K562 (cell line): ENCODE data around the gene PDE6C. TPM values are rescaled to one million over a fixed set of nuclear protein-coding genes. Genes with fewer than 3 reads are reported as not detected.

Experiments
- ATAC-seq: fragments of 200-7000 bp; cut with Tn5 transposase; 3 replicates; pipeline ENCODE4 v1.9.1; 2020; ENCODE audit warnings: moderate library complexity
- BruUV-seq: library from RNA; stranded (reverse); fragments of 400-500 nt; replicated peaks from 2 replicates; lab custom pipeline; 2021; lab: Mats Ljungman, UMichigan
- CTCF ChIA-PET: fragments of 300-600 bp; formaldehyde crosslinking; extraction: SDS; loops from one replicate; lab custom pipeline; 2021; ENCODE audit warnings: low intra/inter-chr PET ratio; lab: Yijun Ruan, JAX
- POLR2A ChIA-PET: fragments of 300-600, 350-650 bp; sonication (Branson Sonifier 250); formaldehyde crosslinking; extraction: SDS; loops from one replicate; lab custom pipeline; 2021; ENCODE audit warnings: antibody characterized with exemption, inconsistent platforms; lab: Yijun Ruan, JAX
- DNase-seq, 4 experiments: peaks; one replicate each; pipeline versions ENCODE4 v3.0.0 to v3.0.0-alpha.2; 2011 to 2018; ENCODE audit warnings: low spot score in 3 of 4, mixed read lengths in 3 of 4; ENCODE audit errors: extremely low read depth in 1 of 4
- FAIRE-seq: peaks from 2 replicates; lab custom pipeline; 2011; peaks lifted over from hg19 to GRCh38; lab: Jason Lieb, UNC
- H2AFZ ChIP-seq: 2 replicates; pipeline ENCODE4 v1.6.0; 2011; ENCODE audit warnings: low read depth, low read length, control low read depth, inconsistent platforms
- H3K27ac ChIP-seq: fragments of 200-600 bp; 3 replicates; pipeline ENCODE4 v1.8.0; 2011; ENCODE audit warnings: low read depth, mild to moderate bottlenecking, control low read depth, inconsistent platforms, low read length, moderate library complexity, mixed read lengths; ENCODE audit errors: extremely low read depth
- H3K27me3 ChIP-seq, 2 experiments: fragments of 300-600 bp in 1 of 2; 2 replicates in 1 of 2; 3 replicates in 1 of 2; pipeline versions ENCODE4 v1.6.0 to v1.8.0; 2011; ENCODE audit warnings: inconsistent platforms in 2 of 2, low read length in 2 of 2, mild to moderate bottlenecking in 1 of 2, mixed read lengths in 1 of 2, moderate library complexity in 1 of 2; ENCODE audit not compliant: control insufficient read depth in 2 of 2, insufficient read depth in 2 of 2
- H3K36me3 ChIP-seq: fragments of 300-600 bp; 3 replicates; pipeline ENCODE4 v1.8.0; 2011; ENCODE audit warnings: mild to moderate bottlenecking, low read length, inconsistent platforms; ENCODE audit not compliant: control insufficient read depth, insufficient read depth
- H3K4me1 ChIP-seq, 2 experiments: fragments of 200-600 bp in 1 of 2; replicated peaks in 1 of 2; 2 replicates in 1 of 2; 3 replicates in 1 of 2; pipeline versions ENCODE4 v1.5.1 to v1.8.0; 2011; ENCODE audit warnings: inconsistent platforms in 2 of 2, low read length in 2 of 2, mild to moderate bottlenecking in 1 of 2, mixed read lengths in 1 of 2, moderate library complexity in 1 of 2; ENCODE audit not compliant: control insufficient read depth in 2 of 2, insufficient read depth in 2 of 2
- H3K4me2 ChIP-seq: 2 replicates; pipeline ENCODE4 v1.6.1; 2011; ENCODE audit warnings: low read length, control low read depth, inconsistent platforms, mixed read lengths; ENCODE audit not compliant: insufficient read depth
- H3K4me3 ChIP-seq: fragments of 200-600 bp; sonication (generic), shearing (Covaris generic); 2 replicates; pipeline ENCODE4 v1.5.1; 2016; ENCODE audit warnings: control low read depth, inconsistent platforms
- H3K79me2 ChIP-seq: fragments of 200-600 bp; 3 replicates; pipeline ENCODE4 v1.8.0; 2011; ENCODE audit warnings: low read length, inconsistent platforms; ENCODE audit not compliant: control insufficient read depth, insufficient read depth
- H3K9ac ChIP-seq, 2 experiments: 2 replicates each; pipeline versions ENCODE4 v1.6.0 to v1.6.1; 2011; ENCODE audit warnings: low read depth in 2 of 2, low read length in 2 of 2, control low read depth in 1 of 2, inconsistent platforms in 1 of 2, mild to moderate bottlenecking in 1 of 2, mixed read lengths in 1 of 2; ENCODE audit not compliant: insufficient read depth in 1 of 2
- H3K9me1 ChIP-seq: one replicate; pipeline ENCODE4 v1.6.0; 2011; ENCODE audit warnings: inconsistent platforms, mild to moderate bottlenecking, low read length, moderate library complexity; ENCODE audit not compliant: control insufficient read depth, insufficient read depth
- H3K9me3 ChIP-seq: replicated peaks from 2 replicates; pipeline ENCODE4 v1.5.1; 2011; ENCODE audit warnings: low read depth, low read length, inconsistent platforms; ENCODE audit not compliant: control insufficient read depth, insufficient read depth
- H4K20me1 ChIP-seq: replicated peaks from 2 replicates; pipeline ENCODE4 v1.6.1; 2011; ENCODE audit warnings: low read length, inconsistent platforms, mixed read lengths; ENCODE audit not compliant: control insufficient read depth, insufficient read depth
- BMI1 ChIP-seq: fragments of 150-350 bp; IDR thresholded peaks from 2 replicates; pipeline ENCODE4 v1.6.1; 2014; ENCODE audit warnings: low read length
- BRD9 ChIP-seq: fragments of 450-650 bp; IDR thresholded peaks from 2 replicates; pipeline ENCODE4 v1.6.1; 2018; ENCODE audit warnings: low read depth; ENCODE audit not compliant: partially characterized antibody
- IRF2 ChIP-seq: sonication (generic); formaldehyde crosslinking; IDR thresholded peaks from 2 replicates; pipeline ENCODE4 v1.8.1; 2022; ENCODE audit warnings: mild to moderate bottlenecking, missing genetic modification reagents
- LCOR ChIP-seq: sonication (generic); formaldehyde crosslinking; IDR thresholded peaks from 2 replicates; pipeline ENCODE4 v1.8.0; 2022; ENCODE audit warnings: mild to moderate bottlenecking, missing genetic modification reagents
- MTA3 ChIP-seq: fragments of 450-650 bp; formaldehyde crosslinking; IDR thresholded peaks from 2 replicates; pipeline ENCODE4 v1.6.1; 2017; ENCODE audit warnings: mild to moderate bottlenecking, borderline replicate concordance
- MYNN ChIP-seq, 2 experiments: sonication (generic); formaldehyde crosslinking in 1 of 2; IDR thresholded peaks; 2 replicates each; pipeline versions ENCODE4 v1.5.0 to v1.6.1; 2016 to 2020; ENCODE audit warnings: antibody characterized with exemption in 1 of 2, missing genetic modification reagents in 1 of 2
- NCOA1 ChIP-seq: fragments of 450-650 bp; IDR thresholded peaks from 2 replicates; pipeline ENCODE4 v1.6.1; 2016; ENCODE audit warnings: low read depth
- NCOA4 ChIP-seq: fragments of 450-650 bp; IDR thresholded peaks from 2 replicates; pipeline ENCODE4 v1.6.1; 2018; ENCODE audit warnings: mild to moderate bottlenecking; ENCODE audit not compliant: partially characterized antibody
- NFATC3 ChIP-seq: fragments of 450-650 bp; IDR thresholded peaks from 2 replicates; pipeline ENCODE4 v1.6.1; 2017; ENCODE audit warnings: mild to moderate bottlenecking
- POLR3A ChIP-seq: IDR thresholded peaks from 2 replicates; pipeline ENCODE4 v1.6.1; 2011; ENCODE audit warnings: borderline replicate concordance, mild to moderate bottlenecking, moderate library complexity; ENCODE audit not compliant: insufficient read length, insufficient read depth; ENCODE audit errors: extremely low read depth
- PURB ChIP-seq: sonication (generic); formaldehyde crosslinking; IDR thresholded peaks from 2 replicates; pipeline ENCODE4 v1.9.0; 2021; ENCODE audit warnings: low read depth, mild to moderate bottlenecking, missing genetic modification reagents
- SAFB2 ChIP-seq: fragments of 200-400 bp; formaldehyde crosslinking; IDR thresholded peaks from 2 replicates; pipeline ENCODE4 v1.6.1; 2018; ENCODE audit warnings: borderline replicate concordance, low read length, low read depth, moderate library complexity; ENCODE audit not compliant: severe bottlenecking
- SRF ChIP-seq, 2 experiments: fragments of 250-450, 450-650 bp in 1 of 2; sonication (Bioruptor Pico) in 1 of 2; sonication (generic) in 1 of 2; formaldehyde crosslinking; IDR thresholded peaks; 2 replicates each; pipeline versions ENCODE4 v1.5.0 to v1.5.1; 2020 to 2022; ENCODE audit warnings: mild to moderate bottlenecking in 1 of 2, missing genetic modification reagents in 1 of 2
- ZNF239 ChIP-seq: fragments of 250-450 bp; sonication (Bioruptor Pico); IDR thresholded peaks from 2 replicates; pipeline ENCODE4 v1.4.0; 2020; ENCODE audit warnings: mild to moderate bottlenecking
- ZNF77 ChIP-seq: fragments of 250-450 bp; sonication (Bioruptor Pico); IDR thresholded peaks from 2 replicates; pipeline ENCODE4 v1.5.0; 2020
- WGBS: fragments of 100-300 bp; shearing (Covaris generic); methylation state at CpG from one replicate; pipeline ENCODE4 v1.1.6; 2016; ENCODE audit warnings: low coverage, mixed read lengths; ENCODE audit not compliant: insufficient coverage; ENCODE audit errors: missing lambda C conversion rate; 5-methylcytosine and 5-hydroxymethylcytosine counted together
- in situ Hi-C: fragments of 300-500 bp; cut with MboI; formaldehyde crosslinking; loops from 4 replicates; pipeline ENCODE4 v1.15.0; 2018; ENCODE audit warnings: inconsistent platforms, mixed read lengths
- intact Hi-C: fragments of 100-400 bp; cut with micrococcal nuclease; formaldehyde crosslinking; loops from 2 replicates; pipeline ENCODE4 v1.14.2; 2022
- polyA plus RNA-seq, 8 experiments: library from polyadenylated mRNA; depleted of rRNA in 4 of 8; stranded (reverse) in 5 of 8; unstranded in 3 of 8; fragments of >200 nt; fragmentation: Nextera tagmentation in 2 of 8; fragmentation: Illumina TruSeq in 1 of 8; extraction: Ambion mirVana in 2 of 8; extraction: Trizol in 1 of 8; gene quantifications; 2 replicates each; pipeline versions ENCODE4 v1.2.1 to v1.2.3, GENCODE V29; 2011 to 2014; ENCODE audit warnings: inconsistent platforms in 1 of 8, missing spikeins in 1 of 8
- total RNA-seq, 7 experiments: library from RNA; depleted of rRNA in 6 of 7; stranded (reverse); fragments of >200 nt in 6 of 7; fragmentation: Illumina TruSeq in 2 of 7; extraction: Trizol in 2 of 7; gene quantifications; 2 replicates each; pipeline versions ENCODE4 v1.2.1 to v1.2.3, GENCODE V29; 2011 to 2021; ENCODE audit warnings: low replicate concordance in 1 of 7
- TF ChIP-seq, protein P1 (sequence below): sonication (generic); formaldehyde crosslinking; IDR thresholded peaks from 2 replicates; pipeline ENCODE4 v1.8.0; 2022; ENCODE audit warnings: mild to moderate bottlenecking, missing genetic modification reagents
- TF ChIP-seq, protein P2 (sequence below), 3 experiments: fragments of 200-800 bp in 1 of 3; fragments of 250-450 bp in 1 of 3; fragments of 450-650 bp in 1 of 3; sonication (Bioruptor Pico) in 1 of 3; sonication (Bioruptor generic) in 1 of 3; formaldehyde crosslinking in 1 of 3; IDR thresholded peaks; 2 replicates each; pipeline versions ENCODE4 v1.6.1 to v1.8.0; 2016 to 2022; ENCODE audit warnings: mild to moderate bottlenecking in 2 of 3, missing genetic modification characterization in 2 of 3, missing compliant biosample characterization in 1 of 3, moderate library complexity in 1 of 3

Gene PDE6C
- total and polyA plus RNA-seq, 9 of the 15 experiments (the other 6 are each of a cell fraction or from before 2014, with no cell fraction given): not detected

DNA sequence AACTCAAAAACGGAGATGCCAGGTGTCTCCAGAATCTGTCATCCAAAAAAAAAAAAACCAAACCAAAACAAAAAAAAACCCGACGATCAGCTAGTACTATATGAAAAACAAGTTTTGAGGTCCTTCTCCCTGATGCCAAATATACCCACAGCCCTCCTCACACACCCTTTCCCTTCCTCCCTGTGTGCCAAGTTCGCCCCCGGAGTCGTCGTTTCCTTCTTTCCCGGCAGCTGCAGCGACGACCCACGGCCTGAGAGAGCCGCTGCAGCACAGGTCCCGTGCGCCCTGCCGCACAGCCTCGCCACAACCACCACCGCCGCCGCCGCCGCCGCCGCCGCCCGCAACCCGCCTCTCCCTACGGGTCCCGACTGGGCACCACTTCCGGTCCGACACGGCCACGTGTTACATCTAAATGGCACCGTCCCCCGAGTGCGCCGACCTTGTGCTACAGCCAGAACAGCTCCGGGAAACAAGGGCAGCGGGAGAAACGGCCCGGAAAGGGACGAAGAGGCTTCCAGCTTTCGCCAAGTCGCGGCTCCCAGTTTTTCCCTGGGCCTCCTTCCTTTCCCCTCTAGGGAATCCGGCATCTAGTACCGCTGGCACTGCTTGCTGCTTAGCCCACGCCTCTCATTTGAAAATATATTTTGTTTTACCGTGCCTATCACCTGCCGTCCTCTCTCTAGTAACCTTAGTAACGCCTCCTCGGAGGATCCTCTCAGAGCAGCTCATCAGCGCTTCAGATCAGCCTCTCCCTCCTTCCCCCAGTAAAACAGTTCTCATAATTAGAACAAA is 90.1 kb downstream of the PDE6C start, which contains the start of gene FRA10AC1:
Gene FRA10AC1 (minus strand): TSS at position 383 of the 792 bp plus-strand sequence. CDS start 2,486 bp downstream, outside the sequence.
- 0% methylated on average over 16 of the region's 52 CpGs for WGBS
- FAIRE-seq (peak; percentile 35), ATAC-seq (peak; percentile 99), DNase-seq (peak; percentile 80 to 88 (median 80))
- no peaks in the 10 kb centered on the region for H4K20me1 ChIP-seq
- peak within 1 kb of the TSS; percentile 74 to 92 for H3K9ac ChIP-seq
- BruUV-seq: no TSS peak
- in situ Hi-C loops (no loop called here), intact Hi-C loops (loop anchor here (2.0 kb wide), 1 partner anchor 114 kb away; no protein-coding TSS in a partner anchor)
- ChIA-PET CTCF (interaction anchor here (1.0 kb wide), 1 partner anchor 114 kb away, joined by 3 read pairs; no protein-coding TSS in a partner anchor), POLR2A (interaction anchor here (1.0 to 1.1 kb wide), 2 partner anchors 22 to 46 kb away, joined by 4 to 6 read pairs; no protein-coding TSS in a partner anchor)
- peak within 1 kb of the TSS; percentile 90 for H3K4me2 ChIP-seq
- H3K9me3 ChIP-seq: no peaks in the 10 kb centered on the region
- peak within 1 kb of the TSS; percentile 67 for H3K27ac ChIP-seq
- no peaks in the 10 kb centered on the region for H3K27me3 ChIP-seq
- H3K79me2 ChIP-seq: peaks cover 5% of the 10 kb centered on the region; the same call in 2 of the 3 replicates
- H3K4me1 ChIP-seq: peaks cover 0 to 2% of the 10 kb centered on the region in 2 experiments; a peak in 1 of 5 replicates
- H3K4me3 ChIP-seq: peak within 1 kb of the TSS; percentile 64
- H2AFZ ChIP-seq: peak within 1 kb of the TSS; percentile 99
- H3K9me1 ChIP-seq: no peaks in the 10 kb centered on the region
- H3K36me3 ChIP-seq: peaks cover 11% of the 10 kb centered on the region; the same call in 1 of the 3 replicates
- TF ChIP-seq SAFB2: no peak
- TF ChIP-seq BMI1: peak; percentile 57; the same call in 1 of the 2 replicates
- TF ChIP-seq, protein P1, sequence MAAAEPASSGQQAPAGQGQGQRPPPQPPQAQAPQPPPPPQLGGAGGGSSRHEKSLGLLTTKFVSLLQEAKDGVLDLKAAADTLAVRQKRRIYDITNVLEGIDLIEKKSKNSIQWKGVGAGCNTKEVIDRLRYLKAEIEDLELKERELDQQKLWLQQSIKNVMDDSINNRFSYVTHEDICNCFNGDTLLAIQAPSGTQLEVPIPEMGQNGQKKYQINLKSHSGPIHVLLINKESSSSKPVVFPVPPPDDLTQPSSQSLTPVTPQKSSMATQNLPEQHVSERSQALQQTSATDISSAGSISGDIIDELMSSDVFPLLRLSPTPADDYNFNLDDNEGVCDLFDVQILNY (CRISPR knock-in tag): 0 out of 2 replicates have a peak, but pooled peaks have one; percentile 39
- TF ChIP-seq LCOR (CRISPR knock-in tag): peak; percentile 53; the same call in 1 of the 2 replicates
- TF ChIP-seq NCOA1: peak; percentile 97
- TF ChIP-seq MYNN (IDR thresholded peaks at IDR 0.05): no peak
- no peak for TF ChIP-seq MYNN (CRISPR knock-in tag; IDR thresholded peaks at IDR 0.05)
- TF ChIP-seq, protein P2, sequence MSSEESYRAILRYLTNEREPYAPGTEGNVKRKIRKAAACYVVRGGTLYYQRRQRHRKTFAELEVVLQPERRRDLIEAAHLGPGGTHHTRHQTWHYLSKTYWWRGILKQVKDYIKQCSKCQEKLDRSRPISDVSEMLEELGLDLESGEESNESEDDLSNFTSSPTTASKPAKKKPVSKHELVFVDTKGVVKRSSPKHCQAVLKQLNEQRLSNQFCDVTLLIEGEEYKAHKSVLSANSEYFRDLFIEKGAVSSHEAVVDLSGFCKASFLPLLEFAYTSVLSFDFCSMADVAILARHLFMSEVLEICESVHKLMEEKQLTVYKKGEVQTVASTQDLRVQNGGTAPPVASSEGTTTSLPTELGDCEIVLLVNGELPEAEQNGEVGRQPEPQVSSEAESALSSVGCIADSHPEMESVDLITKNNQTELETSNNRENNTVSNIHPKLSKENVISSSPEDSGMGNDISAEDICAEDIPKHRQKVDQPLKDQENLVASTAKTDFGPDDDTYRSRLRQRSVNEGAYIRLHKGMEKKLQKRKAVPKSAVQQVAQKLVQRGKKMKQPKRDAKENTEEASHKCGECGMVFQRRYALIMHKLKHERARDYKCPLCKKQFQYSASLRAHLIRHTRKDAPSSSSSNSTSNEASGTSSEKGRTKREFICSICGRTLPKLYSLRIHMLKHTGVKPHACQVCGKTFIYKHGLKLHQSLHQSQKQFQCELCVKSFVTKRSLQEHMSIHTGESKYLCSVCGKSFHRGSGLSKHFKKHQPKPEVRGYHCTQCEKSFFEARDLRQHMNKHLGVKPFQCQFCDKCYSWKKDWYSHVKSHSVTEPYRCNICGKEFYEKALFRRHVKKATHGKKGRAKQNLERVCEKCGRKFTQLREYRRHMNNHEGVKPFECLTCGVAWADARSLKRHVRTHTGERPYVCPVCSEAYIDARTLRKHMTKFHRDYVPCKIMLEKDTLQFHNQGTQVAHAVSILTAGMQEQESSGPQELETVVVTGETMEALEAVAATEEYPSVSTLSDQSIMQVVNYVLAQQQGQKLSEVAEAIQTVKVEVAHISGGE (CRISPR knock-in tag; IDR thresholded peaks at IDR 0.05): peak; percentile 97 to 100 (median 100)
- TF ChIP-seq POLR3A: no peak
- peak; percentile 28; the same call in 1 of the 2 replicates for TF ChIP-seq ZNF239 (CRISPR knock-in tag)
- peak; percentile 54 for TF ChIP-seq BRD9
- TF ChIP-seq NCOA4: no peak
- no peak for TF ChIP-seq IRF2
- no peak for TF ChIP-seq ZNF77
- no peak for TF ChIP-seq NFATC3
- peak; percentile 98 for TF ChIP-seq MTA3
- TF ChIP-seq SRF (CRISPR knock-in tag; IDR thresholded peaks at IDR 0.05): no peak
- TF ChIP-seq PURB: no peak
